SK-N-SH (cell line): ENCODE measurements around the gene SORBS1.

Experiments used
- SIN3A ChIP-seq: IDR thresholded peaks from 2 replicates; pipeline ENCODE4 v1.6.1; 2012; ENCODE audit warnings: low read depth, mild to moderate bottlenecking, low read length, moderate library complexity, borderline replicate concordance
- TF ChIP-seq, protein P1 (sequence below): fragments of 200-600 bp; sonication (generic); IDR thresholded peaks from 2 replicates; pipeline ENCODE4 v1.6.1; 2017; ENCODE audit warnings: antibody characterized with exemption, mild to moderate bottlenecking, moderate library complexity

DNA sequence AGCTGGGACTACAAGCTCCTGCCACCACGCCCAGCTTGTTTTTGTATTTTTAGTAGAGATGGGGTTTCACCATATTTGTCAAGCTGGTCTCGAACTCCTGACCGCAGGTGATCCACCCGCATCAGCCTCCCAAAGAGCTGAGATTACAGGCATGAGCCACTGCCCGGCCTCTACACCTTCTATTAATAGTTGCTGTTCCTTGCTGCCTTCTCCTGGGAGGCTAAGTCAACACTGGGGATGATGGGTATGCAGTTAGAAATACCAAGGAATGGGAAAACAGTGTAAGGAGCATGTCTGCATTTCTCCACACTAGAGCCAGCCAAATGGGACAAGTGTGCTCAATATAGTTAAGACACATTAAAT, 173.1 kb downstream of the SORBS1 start:
- TF ChIP-seq SIN3A, result no peak
- TF ChIP-seq, protein P1, sequence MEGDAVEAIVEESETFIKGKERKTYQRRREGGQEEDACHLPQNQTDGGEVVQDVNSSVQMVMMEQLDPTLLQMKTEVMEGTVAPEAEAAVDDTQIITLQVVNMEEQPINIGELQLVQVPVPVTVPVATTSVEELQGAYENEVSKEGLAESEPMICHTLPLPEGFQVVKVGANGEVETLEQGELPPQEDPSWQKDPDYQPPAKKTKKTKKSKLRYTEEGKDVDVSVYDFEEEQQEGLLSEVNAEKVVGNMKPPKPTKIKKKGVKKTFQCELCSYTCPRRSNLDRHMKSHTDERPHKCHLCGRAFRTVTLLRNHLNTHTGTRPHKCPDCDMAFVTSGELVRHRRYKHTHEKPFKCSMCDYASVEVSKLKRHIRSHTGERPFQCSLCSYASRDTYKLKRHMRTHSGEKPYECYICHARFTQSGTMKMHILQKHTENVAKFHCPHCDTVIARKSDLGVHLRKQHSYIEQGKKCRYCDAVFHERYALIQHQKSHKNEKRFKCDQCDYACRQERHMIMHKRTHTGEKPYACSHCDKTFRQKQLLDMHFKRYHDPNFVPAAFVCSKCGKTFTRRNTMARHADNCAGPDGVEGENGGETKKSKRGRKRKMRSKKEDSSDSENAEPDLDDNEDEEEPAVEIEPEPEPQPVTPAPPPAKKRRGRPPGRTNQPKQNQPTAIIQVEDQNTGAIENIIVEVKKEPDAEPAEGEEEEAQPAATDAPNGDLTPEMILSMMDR, result no peak
